ENCODE measurements around the gene MYOD1. TPM values are rescaled to one million over a fixed set of nuclear protein-coding genes. Genes with fewer than 3 reads are reported as not detected.

MYOD1 gene
- total RNA-seq, 1 donor from 2014 or later = not detected

GRCh38 chr11:17720796-17721171, 1.4 kb downstream of the MYOD1 start:
- DNase-seq (no peak), ATAC-seq (ENCODE audit: low read depth) (no peak)
- no peaks in the 10 kb centered on the region for H3K36me3 Mint-ChIP-seq (ENCODE audit: low read depth)
- CTCF ChIA-PET = interaction anchor here (1.4 kb wide), 1 partner anchor 10 kb away, joined by 4 read pairs; no protein-coding TSS in a partner anchor
- H3K27me3 Mint-ChIP-seq = peaks cover 33% of the 10 kb centered on the region
- H3K27ac Mint-ChIP-seq = no peak overlapping the region
- intact Hi-C loops (cut with micrococcal nuclease) = no loop called here
- H3K4me1 Mint-ChIP-seq = no peaks in the 10 kb centered on the region
- TF ChIP-seq CTCF (IDR thresholded peaks at IDR 0.05) = no peak
- POLR2A ChIA-PET = no interaction called here
- no peaks in the 10 kb centered on the region for H3K9me3 Mint-ChIP-seq
- no peak overlapping the region for H3K4me3 Mint-ChIP-seq

GRCh38 chr11:17721242-17721999, 2.0 kb downstream of the MYOD1 start:
- ChIA-PET POLR2A (no interaction called here), CTCF (interaction anchor here (1.4 kb wide), 1 partner anchor 10 kb away, joined by 4 read pairs; no protein-coding TSS in a partner anchor)
- DNase-seq (no peak), ATAC-seq (ENCODE audit: low read depth) (no peak)
- no peak overlapping the region for H3K4me3 Mint-ChIP-seq
- H3K27ac Mint-ChIP-seq = no peak overlapping the region
- peaks cover 33% of the 10 kb centered on the region for H3K27me3 Mint-ChIP-seq
- no peak for TF ChIP-seq CTCF (IDR thresholded peaks at IDR 0.05)
- no peaks in the 10 kb centered on the region for H3K36me3 Mint-ChIP-seq (ENCODE audit: low read depth)
- intact Hi-C loops (cut with micrococcal nuclease) = no loop called here
- H3K9me3 Mint-ChIP-seq = no peaks in the 10 kb centered on the region
- no peaks in the 10 kb centered on the region for H3K4me1 Mint-ChIP-seq

GRCh38 chr11:17722000-17722643, 2.8 kb downstream of the MYOD1 start:
- H3K27me3 Mint-ChIP-seq = peaks cover 33% of the 10 kb centered on the region
- ChIA-PET CTCF (no interaction called here), POLR2A (no interaction called here)
- H3K36me3 Mint-ChIP-seq (ENCODE audit: low read depth) = no peaks in the 10 kb centered on the region
- no peak for ATAC-seq (ENCODE audit: low read depth)
- TF ChIP-seq CTCF (IDR thresholded peaks at IDR 0.05) = no peak
- no peak overlapping the region for H3K27ac Mint-ChIP-seq
- H3K9me3 Mint-ChIP-seq = no peaks in the 10 kb centered on the region
- no peaks in the 10 kb centered on the region for H3K4me1 Mint-ChIP-seq
- H3K4me3 Mint-ChIP-seq = no peak overlapping the region
- no peak for DNase-seq
- intact Hi-C loops (cut with micrococcal nuclease) = no loop called here

- intact Hi-C loops (cut with micrococcal nuclease) = no loop called here
Observed at GRCh38 chr11:17724020-17724908, 4.9 kb downstream of the MYOD1 start.

More at GRCh38 chr11:17724020-17724908, 4.9 kb downstream of the MYOD1 start:
- CTCF ChIA-PET = no interaction called here
- DNase-seq (no peak), ATAC-seq (ENCODE audit: low read depth) (no peak)
- POLR2A ChIA-PET = no interaction called here
- Mint-ChIP-seq H3K36me3 (ENCODE audit: low read depth) (no peaks in the 10 kb centered on the region), H3K4me1 (no peaks in the 10 kb centered on the region), H3K27ac (no peak overlapping the region), H3K27me3 (peaks cover 30% of the 10 kb centered on the region), H3K9me3 (no peaks in the 10 kb centered on the region), H3K4me3 (no peak overlapping the region)
- no peak for TF ChIP-seq CTCF (IDR thresholded peaks at IDR 0.05)

Measured in activated B cell treated with CpG ODN at 0.5 μM for 24 hours (primary cell).